OCI-LY7 (cell line): ENCODE data around the gene CEP170B.

Experiments
- CTCF ChIP-seq: fragments of 200-600 bp; sonication (generic); conservative IDR thresholded peaks from 2 replicates; pipeline ENCODE4 v1.5.1; 2014; ENCODE audit warnings: mild to moderate bottlenecking, antibody characterized with exemption, low read length, moderate library complexity, mixed read lengths
- EZH2phosphoT487 ChIP-seq: fragments of 200-600 bp; sonication (generic); IDR thresholded peaks from 2 replicates; pipeline ENCODE4 v1.6.1; 2018; ENCODE audit warnings: low read depth, borderline replicate concordance, mild to moderate bottlenecking, mixed run types, antibody characterized with exemption, low read length, moderate library complexity, mixed read lengths

- TF ChIP-seq CTCF: no peak
- no peak for TF ChIP-seq EZH2phosphoT487
Measured at GRCh38 chr14:104923640-104924420, 58.8 kb downstream of the CEP170B start.
